Stimulated activated CD4-positive, alpha-beta T cell treated with anti-CD3 and anti-CD28 coated beads, TNF-alpha, amount 100 ng/mL, for 24 hours (primary cell): ENCODE results near the gene BCDIN3D.
"Not testable (repeated sequence)": the region's sequence is repeated elsewhere in the genome, so short reads cannot be mapped to it uniquely, and the experiment has no call there.

Experiments
- DNase-seq, 3 experiments: peaks; one replicate each; pipeline ENCODE4 v3.0.0-alpha.2; 2020; ENCODE audit warnings: low read depth in 3 of 3

Gene BCDIN3D

GRCh38 chr12:49860921-49861320, 18.0 kb upstream of the BCDIN3D start:
- not testable (repeated sequence) for DNase-seq

GRCh38 chr12:49855890-49856289, 13.0 kb upstream of the BCDIN3D start:
- DNase-seq = not testable (repeated sequence)

GRCh38 chr12:49854976-49855375, 12.1 kb upstream of the BCDIN3D start:
- DNase-seq = no peak

GRCh38 chr12:49853671-49854070, 10.8 kb upstream of the BCDIN3D start:
- DNase-seq = no peak

GRCh38 chr12:49847161-49847560, 4.3 kb upstream of the BCDIN3D start:
- DNase-seq = no peak

- DNase-seq = no peak
Observed at GRCh38 chr12:49846032-49846431, 3.1 kb upstream of the BCDIN3D start.

- DNase-seq = no peak
Observed at GRCh38 chr12:49843876-49844437, 1.1 kb upstream of the BCDIN3D start.

- no peak for DNase-seq
Observed at GRCh38 chr12:49843411-49843810, 505 bp upstream of the BCDIN3D start.

- DNase-seq = peak in 1 of 3 experiments; percentile 13
Observed at GRCh38 chr12:49838973-49839633, 3.8 kb downstream of the BCDIN3D start.

GRCh38 chr12:49832836-49833421, 10.0 kb downstream of the BCDIN3D start:
- no peak for DNase-seq

- DNase-seq = no peak
Observed at GRCh38 chr12:49831717-49832116, 11.2 kb downstream of the BCDIN3D start.

- peak; percentile 84 to 95 (median 89) for DNase-seq
Observed at GRCh38 chr12:49828133-49829091, 14.5 kb downstream of the BCDIN3D start, which contains the start of gene NCKAP5L. NCKAP5L (minus strand) TSS chr12:49828413; CDS start chr12:49804044, 24,369 bp downstream.

GRCh38 chr12:49827401-49828099, 15.4 kb downstream of the BCDIN3D start:
- DNase-seq = peak in 1 of 3 experiments; percentile 36

GRCh38 chr12:49827051-49827400, 15.9 kb downstream of the BCDIN3D start:
- no peak for DNase-seq

GRCh38 chr12:49825971-49826421, 16.9 kb downstream of the BCDIN3D start:
- DNase-seq = no peak

GRCh38 chr12:49825360-49825970, 17.4 kb downstream of the BCDIN3D start:
- DNase-seq = no peak

GRCh38 chr12:49824895-49825294, 18.0 kb downstream of the BCDIN3D start:
- no peak for DNase-seq

GRCh38 chr12:49824416-49824815, 18.5 kb downstream of the BCDIN3D start:
- DNase-seq = no peak

GRCh38 chr12:49823951-49824350, 19.0 kb downstream of the BCDIN3D start:
- no peak for DNase-seq

GRCh38 chr12:49823350-49823749, 19.6 kb downstream of the BCDIN3D start:
- DNase-seq = no peak
